ENCODE results near the gene PCCA. TPM values are rescaled to one million over a fixed set of nuclear protein-coding genes. Genes with fewer than 3 reads are reported as not detected.
"Not testable (repeated sequence)": the region's sequence is repeated elsewhere in the genome, so short reads cannot be mapped to it uniquely, and the experiment has no call there.

Gene PCCA
- total RNA-seq, 1 experiment from 2014 or later: 16.1 TPM

DNA sequence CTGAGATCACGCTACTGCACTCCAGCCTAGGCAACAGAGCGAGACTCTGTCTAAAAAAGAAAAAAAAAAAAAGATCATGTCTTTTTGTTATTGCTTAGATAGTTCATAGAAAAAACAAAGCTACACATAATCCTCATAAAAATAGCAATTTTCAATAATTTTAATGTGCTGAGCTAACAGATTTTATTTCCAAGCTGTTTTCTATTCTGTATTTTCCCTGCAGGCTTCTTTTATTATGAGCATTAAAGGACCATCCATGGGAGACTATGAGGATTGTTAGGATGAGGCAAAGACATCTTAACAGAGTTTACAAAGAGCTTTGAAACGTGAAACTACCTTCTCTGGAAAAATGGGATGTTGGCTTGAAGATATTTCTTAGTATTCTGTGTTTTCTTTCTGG, 71.6 kb downstream of the PCCA start:
- Histone ChIP-seq H3F3A (ENCODE audit: insufficient read depth, low read depth) (no peaks in the 10 kb centered on the region; the same call in 1 of the 2 replicates), H3K4me1 (replicated peaks; ENCODE audit: insufficient read depth) (peaks cover 9% of the 10 kb centered on the region; the same call in 1 of the 2 replicates), H2AFZ (no peak overlapping the region), H3K36me3 (ENCODE audit: low read depth) (no peaks in the 10 kb centered on the region), H3K4me3 (no peak overlapping the region), H3K27ac (no peak overlapping the region), H3K27me3 (ENCODE audit: insufficient read depth, low read depth) (no peaks in the 10 kb centered on the region), H3K9me3 (ENCODE audit: insufficient read depth, low read depth) (no peaks in the 10 kb centered on the region), H3K9me2 (ENCODE audit: insufficient read depth) (no peaks in the 10 kb centered on the region), H3K79me2 (ENCODE audit: low read depth) (no peaks in the 10 kb centered on the region), H3K4me2 (no peak overlapping the region), H4K20me1 (ENCODE audit: insufficient read depth) (no peaks in the 10 kb centered on the region)
- intact Hi-C loops (cut with micrococcal nuclease; ENCODE audit: unreplicated experiment): no loop called here
- no TSS peak for BruUV-seq (replicated peaks)
- no peak for DNase-seq
- ChIA-PET POLR2A (ENCODE audit: unreplicated experiment) (interaction anchor here (0.6 kb wide), 1 partner anchor 72 kb away, joined by 6 read pairs; no protein-coding TSS in a partner anchor), CTCF (no interaction called here)
- TF ChIP-seq EZH2 (IDR thresholded peaks at IDR 0.05; ENCODE audit: low read depth): no peak
- TF ChIP-seq, protein P1, sequence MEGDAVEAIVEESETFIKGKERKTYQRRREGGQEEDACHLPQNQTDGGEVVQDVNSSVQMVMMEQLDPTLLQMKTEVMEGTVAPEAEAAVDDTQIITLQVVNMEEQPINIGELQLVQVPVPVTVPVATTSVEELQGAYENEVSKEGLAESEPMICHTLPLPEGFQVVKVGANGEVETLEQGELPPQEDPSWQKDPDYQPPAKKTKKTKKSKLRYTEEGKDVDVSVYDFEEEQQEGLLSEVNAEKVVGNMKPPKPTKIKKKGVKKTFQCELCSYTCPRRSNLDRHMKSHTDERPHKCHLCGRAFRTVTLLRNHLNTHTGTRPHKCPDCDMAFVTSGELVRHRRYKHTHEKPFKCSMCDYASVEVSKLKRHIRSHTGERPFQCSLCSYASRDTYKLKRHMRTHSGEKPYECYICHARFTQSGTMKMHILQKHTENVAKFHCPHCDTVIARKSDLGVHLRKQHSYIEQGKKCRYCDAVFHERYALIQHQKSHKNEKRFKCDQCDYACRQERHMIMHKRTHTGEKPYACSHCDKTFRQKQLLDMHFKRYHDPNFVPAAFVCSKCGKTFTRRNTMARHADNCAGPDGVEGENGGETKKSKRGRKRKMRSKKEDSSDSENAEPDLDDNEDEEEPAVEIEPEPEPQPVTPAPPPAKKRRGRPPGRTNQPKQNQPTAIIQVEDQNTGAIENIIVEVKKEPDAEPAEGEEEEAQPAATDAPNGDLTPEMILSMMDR (conservative IDR thresholded peaks at IDR 0.05): no peak

DNA sequence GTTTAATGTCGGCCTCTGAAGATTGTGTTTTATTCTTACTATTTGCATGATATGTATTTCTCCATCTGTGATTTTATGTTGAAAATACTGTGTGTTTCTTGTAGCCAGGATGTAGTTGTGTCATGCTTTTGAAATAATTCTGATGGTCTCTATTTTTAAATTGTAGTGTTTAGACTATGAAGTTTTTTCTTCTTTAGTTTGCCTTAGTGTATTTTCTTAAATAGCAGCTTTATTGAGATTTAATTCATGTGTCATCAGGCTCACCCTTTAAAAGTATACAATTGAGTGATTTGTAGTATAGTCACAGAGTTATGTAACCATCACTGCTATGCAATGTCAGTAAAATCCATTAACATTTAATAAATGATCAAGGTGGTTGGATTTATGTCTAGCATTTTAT, 74.5 kb downstream of the PCCA start:
- TF ChIP-seq EZH2 (IDR thresholded peaks at IDR 0.05; ENCODE audit: low read depth): no peak
- TF ChIP-seq, protein P1 (conservative IDR thresholded peaks at IDR 0.05): no peak
- H3K4me2 ChIP-seq: no peak overlapping the region
- intact Hi-C loops (cut with micrococcal nuclease; ENCODE audit: unreplicated experiment): no loop called here
- H3K36me3 ChIP-seq (ENCODE audit: low read depth): no peaks in the 10 kb centered on the region
- no peaks in the 10 kb centered on the region for H4K20me1 ChIP-seq (ENCODE audit: insufficient read depth)
- H3K9me3 ChIP-seq (ENCODE audit: insufficient read depth, low read depth): no peaks in the 10 kb centered on the region
- ChIA-PET CTCF (no interaction called here), POLR2A (ENCODE audit: unreplicated experiment) (no interaction called here)
- H3K4me1 ChIP-seq (replicated peaks; ENCODE audit: insufficient read depth): no peaks in the 10 kb centered on the region
- no TSS peak for BruUV-seq (replicated peaks)
- no peak overlapping the region for H3K27ac ChIP-seq
- H3K4me3 ChIP-seq: no peak overlapping the region
- no peaks in the 10 kb centered on the region for H3K79me2 ChIP-seq (ENCODE audit: low read depth)
- no peaks in the 10 kb centered on the region for H3K9me2 ChIP-seq (ENCODE audit: insufficient read depth)
- H3F3A ChIP-seq (ENCODE audit: insufficient read depth, low read depth): no peaks in the 10 kb centered on the region
- no peak for DNase-seq
- no peak overlapping the region for H2AFZ ChIP-seq
- H3K27me3 ChIP-seq (ENCODE audit: insufficient read depth, low read depth): no peaks in the 10 kb centered on the region

- no peaks in the 10 kb centered on the region for H3K9me2 ChIP-seq (ENCODE audit: insufficient read depth)
- no peak for DNase-seq
- H3K4me2 ChIP-seq: no peak overlapping the region
- H3K4me3 ChIP-seq: no peak overlapping the region
- intact Hi-C loops (cut with micrococcal nuclease; ENCODE audit: unreplicated experiment): no loop called here
- H3K9me3 ChIP-seq (ENCODE audit: insufficient read depth, low read depth): no peaks in the 10 kb centered on the region; the same call in 1 of the 2 replicates
- H3K27ac ChIP-seq: no peak overlapping the region
- no peaks in the 10 kb centered on the region for H3K27me3 ChIP-seq (ENCODE audit: insufficient read depth, low read depth)
- no peaks in the 10 kb centered on the region for H3F3A ChIP-seq (ENCODE audit: insufficient read depth, low read depth)
- no peaks in the 10 kb centered on the region for H3K36me3 ChIP-seq (ENCODE audit: low read depth)
- TF ChIP-seq, protein P1 (conservative IDR thresholded peaks at IDR 0.05): no peak
- no peak for TF ChIP-seq EZH2 (IDR thresholded peaks at IDR 0.05; ENCODE audit: low read depth)
- ChIA-PET CTCF (no interaction called here), POLR2A (ENCODE audit: unreplicated experiment) (no interaction called here)
- BruUV-seq (replicated peaks): no TSS peak
- peaks cover 9% of the 10 kb centered on the region; the same call in 1 of the 2 replicates for H4K20me1 ChIP-seq (ENCODE audit: insufficient read depth)
- no peaks in the 10 kb centered on the region for H3K4me1 ChIP-seq (replicated peaks; ENCODE audit: insufficient read depth)
- H3K79me2 ChIP-seq (ENCODE audit: low read depth): no peaks in the 10 kb centered on the region
- H2AFZ ChIP-seq: no peak overlapping the region
Observed at GRCh38 chr13:100173203-100173602, 84.3 kb downstream of the PCCA start.

DNA sequence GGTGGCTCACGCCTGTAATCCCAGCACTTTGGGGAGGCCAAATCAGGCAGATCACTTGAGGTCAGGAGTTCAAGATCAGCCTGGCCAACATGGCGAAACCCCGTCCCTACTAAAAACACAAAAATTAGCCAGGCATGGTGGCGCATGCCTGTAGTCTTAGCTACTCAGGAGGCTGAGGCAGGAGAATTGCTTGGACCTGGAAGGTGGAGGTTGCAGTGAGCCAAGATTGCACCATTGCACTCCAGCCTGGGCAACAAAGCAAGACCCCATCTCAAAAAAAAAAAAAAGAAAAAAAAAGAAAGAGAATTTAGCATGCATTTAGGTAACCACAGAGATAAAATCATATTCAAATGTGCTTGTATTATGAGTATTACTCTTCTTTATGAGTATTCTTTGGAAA, 85.6 kb downstream of the PCCA start:
- CTCF ChIA-PET; H3K4me2 ChIP-seq; intact Hi-C loops (cut with micrococcal nuclease; ENCODE audit: unreplicated experiment); H3K27me3 ChIP-seq (ENCODE audit: insufficient read depth, low read depth); H3K9me3 ChIP-seq (ENCODE audit: insufficient read depth, low read depth); H3F3A ChIP-seq (ENCODE audit: insufficient read depth, low read depth); H4K20me1 ChIP-seq (ENCODE audit: insufficient read depth); H3K4me1 ChIP-seq (replicated peaks; ENCODE audit: insufficient read depth); H3K27ac ChIP-seq; DNase-seq; H3K9me2 ChIP-seq (ENCODE audit: insufficient read depth); H2AFZ ChIP-seq; H3K79me2 ChIP-seq (ENCODE audit: low read depth); H3K36me3 ChIP-seq (ENCODE audit: low read depth); H3K4me3 ChIP-seq; POLR2A ChIA-PET (ENCODE audit: unreplicated experiment); BruUV-seq (replicated peaks): not testable (repeated sequence)

Measured in PC-9 (cell line).